HG02852 (cell line): ENCODE data around the gene ECHDC3.
"Not testable (repeated sequence)": the region's sequence is repeated elsewhere in the genome, so short reads cannot be mapped to it uniquely, and the experiment has no call there.

Experiments
- ATAC-seq: cut with Tn5 transposase; IDR thresholded peaks from one replicate; pipeline ENCODE4 v1.9.1; 2021; ENCODE audit warnings: mild to moderate bottlenecking, moderate library complexity; ENCODE audit not compliant: unreplicated experiment

The ECHDC3 gene

GRCh38 chr10:11715815-11716494 lies 26.2 kb upstream of the ECHDC3 start:
- no peak for ATAC-seq

- ATAC-seq: no peak
Observed at GRCh38 chr10:11716686-11717085, 25.5 kb upstream of the ECHDC3 start.

GRCh38 chr10:11719496-11720259 lies 22.5 kb upstream of the ECHDC3 start:
- no peak for ATAC-seq

- ATAC-seq: no peak
Observed at GRCh38 chr10:11720260-11720741, 21.9 kb upstream of the ECHDC3 start.

GRCh38 chr10:11721806-11722205 lies 20.4 kb upstream of the ECHDC3 start:
- ATAC-seq: no peak

- no peak for ATAC-seq
Observed at GRCh38 chr10:11723359-11723758, 18.8 kb upstream of the ECHDC3 start.

- ATAC-seq: peak; percentile 75
Observed at GRCh38 chr10:11724938-11725776, 17.0 kb upstream of the ECHDC3 start.

- no peak for ATAC-seq
Observed at GRCh38 chr10:11725912-11726311, 16.3 kb upstream of the ECHDC3 start.

GRCh38 chr10:11727563-11727962 lies 14.6 kb upstream of the ECHDC3 start:
- ATAC-seq: no peak

GRCh38 chr10:11728353-11728752 lies 13.8 kb upstream of the ECHDC3 start:
- ATAC-seq: no peak

- no peak for ATAC-seq
Observed at GRCh38 chr10:11729790-11730315, 12.3 kb upstream of the ECHDC3 start.

GRCh38 chr10:11730779-11731178 lies 11.4 kb upstream of the ECHDC3 start:
- no peak for ATAC-seq

- not testable (repeated sequence) for ATAC-seq
Observed at GRCh38 chr10:11736767-11737166, 5.4 kb upstream of the ECHDC3 start.

- not testable (repeated sequence) for ATAC-seq
Observed at GRCh38 chr10:11737258-11738032, 4.7 kb upstream of the ECHDC3 start.

- no peak for ATAC-seq
Observed at GRCh38 chr10:11740907-11741306, 1.3 kb upstream of the ECHDC3 start.

GRCh38 chr10:11741608-11742007 lies 574 bp upstream of the ECHDC3 start:
- no peak for ATAC-seq

- no peak for ATAC-seq
Observed at GRCh38 chr10:11742779-11743298, 657 bp downstream of the ECHDC3 start.

GRCh38 chr10:11743461-11744338 lies 1.5 kb downstream of the ECHDC3 start:
- no peak for ATAC-seq

GRCh38 chr10:11745045-11745444 lies 2.9 kb downstream of the ECHDC3 start:
- ATAC-seq: no peak
